Measurements from ENCODE around the gene KRI1. TPM values are rescaled to one million over a fixed set of nuclear protein-coding genes. Genes with fewer than 3 reads are reported as not detected.

The KRI1 gene
- total RNA-seq, 1 experiment from 2014 or later, result 57.4 TPM

- Histone ChIP-seq H3K79me2 (ENCODE audit: insufficient read depth, low read length) (no peaks in the 10 kb centered on the region), H3K18ac (ENCODE audit: insufficient read length, low read depth, low read length) (no peak overlapping the region), H2BK20ac (ENCODE audit: low read depth, low read length, poor library complexity, severe bottlenecking) (no peak overlapping the region), H3K27ac (ENCODE audit: insufficient read length, low read depth, low read length) (no peak overlapping the region), H4K8ac (replicated peaks; ENCODE audit: insufficient read length, low read depth, low read length) (no peak overlapping the region), H2AFZ (ENCODE audit: low read length) (no peak overlapping the region), H2BK120ac (ENCODE audit: low read depth, low read length, poor library complexity, severe bottlenecking) (no peak overlapping the region), H4K91ac (ENCODE audit: insufficient read length, low read depth, low read length) (no peak overlapping the region), H3K79me1 (ENCODE audit: insufficient read depth, low read depth, low read length, poor library complexity, severe bottlenecking) (peaks cover 2% of the 10 kb centered on the region), H2BK15ac (ENCODE audit: low read depth, low read length) (no peak overlapping the region), H3K27me3 (ENCODE audit: insufficient read depth, low read length) (no peaks in the 10 kb centered on the region), H4K5ac (ENCODE audit: insufficient read length, low read depth, low read length) (no peak overlapping the region), H3K56ac (ENCODE audit: insufficient read length, low read depth, low read length) (no peak overlapping the region), H3K14ac (ENCODE audit: insufficient read depth, low read length) (no peak overlapping the region; the same call in 1 of the 2 replicates), H4K20me1 (ENCODE audit: control insufficient read depth, insufficient read depth, insufficient read length) (no peaks in the 10 kb centered on the region), H3T11ph (ENCODE audit: low read length) (no peak overlapping the region), H2BK5ac (ENCODE audit: insufficient read length, low read length) (no peak overlapping the region), H3K4me2 (ENCODE audit: insufficient read depth, insufficient read length, low read length) (no peak overlapping the region), H3K4me1 (ENCODE audit: insufficient read depth, low read length) (no peaks in the 10 kb centered on the region), H3K9ac (ENCODE audit: extremely low read depth, insufficient read length, low read length) (no peak overlapping the region), H3K23me2 (ENCODE audit: insufficient read length, low read depth, low read length, poor library complexity, severe bottlenecking) (no peaks in the 10 kb centered on the region), H3K4ac (ENCODE audit: low read depth, low read length) (no peak overlapping the region), H2AK5ac (ENCODE audit: insufficient read length, low read length) (no peak overlapping the region), H3K9me3 (ENCODE audit: control insufficient read depth, low read depth, low read length) (no peaks in the 10 kb centered on the region), H2BK12ac (ENCODE audit: insufficient read length, low read depth, low read length) (no peak overlapping the region), H3K23ac (ENCODE audit: insufficient read length, low read depth, low read length) (no peak overlapping the region)
- DNase-seq, result no peak
- WGBS (ENCODE audit: extremely low coverage, insufficient read length, low lambda C conversion rate), result no CpG with 5 or more reads among the region's 6 CpGs
- Mint-ChIP-seq H3K4me3 (no peak overlapping the region), H3K9me3 (no peaks in the 10 kb centered on the region; a peak in 1 of 5 replicates), H3K27ac (no peak overlapping the region; a peak in 1 of 7 replicates), H3K36me3 (ENCODE audit: insufficient read depth in 1 of 3, low read depth in 3 of 3) (peaks cover 15 to 57% (median 44%) of the 10 kb centered on the region in 3 experiments), H3K27me3 (ENCODE audit: low read depth) (no peaks in the 10 kb centered on the region), H3K4me1 (peaks cover 2 to 6% of the 10 kb centered on the region in 2 experiments)
- TF ChIP-seq, protein P1, sequence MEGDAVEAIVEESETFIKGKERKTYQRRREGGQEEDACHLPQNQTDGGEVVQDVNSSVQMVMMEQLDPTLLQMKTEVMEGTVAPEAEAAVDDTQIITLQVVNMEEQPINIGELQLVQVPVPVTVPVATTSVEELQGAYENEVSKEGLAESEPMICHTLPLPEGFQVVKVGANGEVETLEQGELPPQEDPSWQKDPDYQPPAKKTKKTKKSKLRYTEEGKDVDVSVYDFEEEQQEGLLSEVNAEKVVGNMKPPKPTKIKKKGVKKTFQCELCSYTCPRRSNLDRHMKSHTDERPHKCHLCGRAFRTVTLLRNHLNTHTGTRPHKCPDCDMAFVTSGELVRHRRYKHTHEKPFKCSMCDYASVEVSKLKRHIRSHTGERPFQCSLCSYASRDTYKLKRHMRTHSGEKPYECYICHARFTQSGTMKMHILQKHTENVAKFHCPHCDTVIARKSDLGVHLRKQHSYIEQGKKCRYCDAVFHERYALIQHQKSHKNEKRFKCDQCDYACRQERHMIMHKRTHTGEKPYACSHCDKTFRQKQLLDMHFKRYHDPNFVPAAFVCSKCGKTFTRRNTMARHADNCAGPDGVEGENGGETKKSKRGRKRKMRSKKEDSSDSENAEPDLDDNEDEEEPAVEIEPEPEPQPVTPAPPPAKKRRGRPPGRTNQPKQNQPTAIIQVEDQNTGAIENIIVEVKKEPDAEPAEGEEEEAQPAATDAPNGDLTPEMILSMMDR (conservative IDR thresholded peaks at IDR 0.05), result no peak
Observed at GRCh38 chr19:10575011-10575716, 9.4 kb upstream of the KRI1 start.
